ENCODE results near the gene ZNF384. TPM values are rescaled to one million over a fixed set of nuclear protein-coding genes. Genes with fewer than 3 reads are reported as not detected.
A peak's percentile ranks its signal among the peaks of the same experiment; 100 is the strongest.

Gene ZNF384
- total and polyA plus RNA-seq, 2 of the 8 experiments (the other 6 are each of a cell fraction or from before 2014, with no cell fraction given): 59.0 to 59.6 TPM

- peak in 2 of 3 experiments; percentile 61 to 74; a peak in 3 of 4 replicates for TF ChIP-seq CTCF (IDR thresholded peaks at IDR 0.05; ENCODE audit: control extremely low read depth in 1 of 3, insufficient read depth in 1 of 3, low read depth in 1 of 3, low read length in 3 of 3)
- no peak for TF ChIP-seq CBX8 (IDR thresholded peaks at IDR 0.05; ENCODE audit: borderline replicate concordance, low read depth, low read length)
- TF ChIP-seq RAD21 (IDR thresholded peaks at IDR 0.05 in 1 of 2, conservative IDR thresholded peaks at IDR 0.05 in 1 of 2; ENCODE audit: low read depth in 2 of 2, low read length in 2 of 2): peak; percentile 38 to 63
- TF ChIP-seq GABPA (IDR thresholded peaks at IDR 0.05; ENCODE audit: borderline replicate concordance, insufficient read depth, low read length): no peak
- no peak for TF ChIP-seq CBX5 (IDR thresholded peaks at IDR 0.05; ENCODE audit: low read depth, low read length)
- TF ChIP-seq RNF2 (IDR thresholded peaks at IDR 0.05; ENCODE audit: borderline replicate concordance, low read depth, low read length, missing control alignments, poor library complexity, severe bottlenecking): no peak
- TF ChIP-seq POLR2AphosphoS5 (IDR thresholded peaks at IDR 0.05; ENCODE audit: low read depth, low read length): no peak
Measured at GRCh38 chr12:6684609-6685008, 4.6 kb downstream of the ZNF384 start (continued).

Measured in H1 (cell line).